ENCODE results near the gene ATP2C2. TPM values are rescaled to one million over a fixed set of nuclear protein-coding genes. Genes with fewer than 3 reads are reported as not detected.

The ATP2C2 gene
- total RNA-seq, 1 experiment from 2014 or later, result not detected

GRCh38 chr16:84321932-84322331 lies 46.4 kb upstream of the ATP2C2 start:
- POLR2A ChIA-PET (ENCODE audit: low non-redundant PET), result no interaction called here

GRCh38 chr16:84322749-84323148 lies 45.6 kb upstream of the ATP2C2 start:
- no peak for TF ChIP-seq EZH2 (IDR thresholded peaks at IDR 0.05; ENCODE audit: borderline replicate concordance, low read depth, low read length, poor library complexity, severe bottlenecking)
- no peak for TF ChIP-seq CTCF (conservative IDR thresholded peaks at IDR 0.05; ENCODE audit: low read depth, low read length)
- H3K27ac ChIP-seq (ENCODE audit: low read depth, low read length, poor library complexity, severe bottlenecking), result no peak overlapping the region
- H3K9me3 ChIP-seq (ENCODE audit: low read depth, low read length, poor library complexity, severe bottlenecking), result no peaks in the 10 kb centered on the region
- no peaks in the 10 kb centered on the region for H3K4me1 ChIP-seq (ENCODE audit: insufficient read depth, low read length, poor library complexity, severe bottlenecking)
- no TSS peak for BruUV-seq (replicated peaks)
- no peaks in the 10 kb centered on the region for H3K27me3 ChIP-seq (replicated peaks; ENCODE audit: insufficient read depth, low read depth, low read length, poor library complexity)
- DNase-seq (ENCODE audit: low spot score), result no peak
- POLR2A ChIA-PET (ENCODE audit: low non-redundant PET), result no interaction called here
- intact Hi-C loops (cut with micrococcal nuclease; ENCODE audit: unreplicated experiment), result no loop called here
- no peaks in the 10 kb centered on the region for H3K36me3 ChIP-seq (ENCODE audit: insufficient read depth, low read length, poor library complexity, severe bottlenecking)
- H3K4me3 ChIP-seq (ENCODE audit: low read depth, low read length, poor library complexity, severe bottlenecking), result no peak overlapping the region
- CTCF ChIA-PET, result no interaction called here

More at GRCh38 chr16:84321932-84322331, 46.4 kb upstream of the ATP2C2 start:
- intact Hi-C loops (cut with micrococcal nuclease; ENCODE audit: unreplicated experiment), result no loop called here
- H3K27me3 ChIP-seq (replicated peaks; ENCODE audit: insufficient read depth, low read depth, low read length, poor library complexity), result no peaks in the 10 kb centered on the region
- no peak for DNase-seq (ENCODE audit: low spot score)
- no peak overlapping the region for H3K4me3 ChIP-seq (ENCODE audit: low read depth, low read length, poor library complexity, severe bottlenecking)
- CTCF ChIA-PET, result no interaction called here
- H3K27ac ChIP-seq (ENCODE audit: low read depth, low read length, poor library complexity, severe bottlenecking), result no peak overlapping the region
- H3K9me3 ChIP-seq (ENCODE audit: low read depth, low read length, poor library complexity, severe bottlenecking), result no peaks in the 10 kb centered on the region
- no TSS peak for BruUV-seq (replicated peaks)
- H3K36me3 ChIP-seq (ENCODE audit: insufficient read depth, low read length, poor library complexity, severe bottlenecking), result no peaks in the 10 kb centered on the region
- no peaks in the 10 kb centered on the region for H3K4me1 ChIP-seq (ENCODE audit: insufficient read depth, low read length, poor library complexity, severe bottlenecking)
- TF ChIP-seq CTCF (conservative IDR thresholded peaks at IDR 0.05; ENCODE audit: low read depth, low read length), result no peak
- TF ChIP-seq EZH2 (IDR thresholded peaks at IDR 0.05; ENCODE audit: borderline replicate concordance, low read depth, low read length, poor library complexity, severe bottlenecking), result no peak

GRCh38 chr16:84323606-84324005 lies 44.7 kb upstream of the ATP2C2 start:
- ChIA-PET CTCF (no interaction called here), POLR2A (ENCODE audit: low non-redundant PET) (no interaction called here)
- Histone ChIP-seq H3K4me3 (ENCODE audit: low read depth, low read length, poor library complexity, severe bottlenecking) (no peak overlapping the region), H3K27ac (ENCODE audit: low read depth, low read length, poor library complexity, severe bottlenecking) (no peak overlapping the region), H3K27me3 (replicated peaks; ENCODE audit: insufficient read depth, low read depth, low read length, poor library complexity) (no peaks in the 10 kb centered on the region), H3K36me3 (ENCODE audit: insufficient read depth, low read length, poor library complexity, severe bottlenecking) (no peaks in the 10 kb centered on the region), H3K4me1 (ENCODE audit: insufficient read depth, low read length, poor library complexity, severe bottlenecking) (no peaks in the 10 kb centered on the region), H3K9me3 (ENCODE audit: low read depth, low read length, poor library complexity, severe bottlenecking) (no peaks in the 10 kb centered on the region)
- no peak for DNase-seq (ENCODE audit: low spot score)
- BruUV-seq (replicated peaks), result no TSS peak
- TF ChIP-seq CTCF (conservative IDR thresholded peaks at IDR 0.05; ENCODE audit: low read depth, low read length) (no peak), EZH2 (IDR thresholded peaks at IDR 0.05; ENCODE audit: borderline replicate concordance, low read depth, low read length, poor library complexity, severe bottlenecking) (no peak)
- intact Hi-C loops (cut with micrococcal nuclease; ENCODE audit: unreplicated experiment), result no loop called here
